Suprapubic skin (tissue), 4 donors: Measurements from ENCODE around the gene ZACN. TPM values are rescaled to one million over a fixed set of nuclear protein-coding genes. Genes with fewer than 3 reads are reported as not detected.

ENCODE experiments used
- DNase-seq, 2 donors: peaks; one replicate each; pipeline ENCODE4 v3.0.0-alpha.2; 2019; ENCODE audit warnings: low spot score in 2 of 2
- H3K27ac ChIP-seq: fragments of 200-600 bp; sonication (generic); one replicate; pipeline ENCODE4 v1.5.1; 2019
- H3K27me3 ChIP-seq: fragments of 200-600 bp; sonication (generic); one replicate; pipeline ENCODE4 v1.5.1; 2019
- H3K36me3 ChIP-seq: fragments of 200-600 bp; sonication (generic); one replicate; pipeline ENCODE4 v1.5.1; 2019
- H3K4me1 ChIP-seq: fragments of 200-600 bp; sonication (generic); one replicate; pipeline ENCODE4 v1.5.1; 2019
- H3K4me3 ChIP-seq: fragments of 200-600 bp; sonication (generic); one replicate; pipeline ENCODE4 v1.5.1; 2019; ENCODE audit warnings: mild to moderate bottlenecking
- H3K9me3 ChIP-seq: fragments of 200-600 bp; sonication (generic); one replicate; pipeline ENCODE4 v1.5.1; 2019
- EP300 ChIP-seq: sonication (generic); formaldehyde crosslinking; IDR thresholded peaks from one replicate; pipeline ENCODE4 v1.6.1; 2017; ENCODE audit warnings: antibody characterized with exemption
- POLR2A ChIP-seq, 2 donors: fragments of 450-650 bp; IDR thresholded peaks; one replicate each; pipeline ENCODE4 v1.6.1; 2017; ENCODE audit warnings: antibody characterized with exemption in 2 of 2, mild to moderate bottlenecking in 2 of 2, moderate library complexity in 2 of 2
- POLR2AphosphoS5 ChIP-seq, 3 donors: sonication (generic); formaldehyde crosslinking; IDR thresholded peaks; one replicate each; pipeline ENCODE4 v1.6.1; 2017; ENCODE audit warnings: antibody characterized with exemption in 3 of 3
- WGBS: methylation state at CpG from one replicate; pipeline ENCODE4 v1.1.5; 2018; 5-methylcytosine and 5-hydroxymethylcytosine counted together
- total RNA-seq, 4 donors: library from RNA; depleted of rRNA; stranded (reverse); fragments of >200 nt; gene quantifications; one replicate each; pipeline ENCODE4 v1.1.0, GENCODE V29; 2016
- TF ChIP-seq, protein P1 (sequence below), 2 donors: fragments of 200-600 bp in 1 of 2; fragments of 450-650 bp in 1 of 2; sonication (generic) in 1 of 2; IDR thresholded peaks; one replicate each; pipeline ENCODE4 v1.5.1; 2016 to 2019; ENCODE audit warnings: antibody characterized with exemption in 2 of 2, mild to moderate bottlenecking in 1 of 2, moderate library complexity in 1 of 2

The ZACN gene
- total RNA-seq, 4 donors from 2014 or later = not detected

GRCh38 chr17:76104140-76104895 lies 25.3 kb downstream of the ZACN start:
- H3K36me3 ChIP-seq = peaks cover 24% of the 10 kb centered on the region
- peaks cover 24% of the 10 kb centered on the region for H3K4me1 ChIP-seq
- TF ChIP-seq POLR2A (IDR thresholded peaks at IDR 0.05) (no peak), EP300 (no peak), POLR2AphosphoS5 (IDR thresholded peaks at IDR 0.05) (no peak)
- TF ChIP-seq, protein P1, sequence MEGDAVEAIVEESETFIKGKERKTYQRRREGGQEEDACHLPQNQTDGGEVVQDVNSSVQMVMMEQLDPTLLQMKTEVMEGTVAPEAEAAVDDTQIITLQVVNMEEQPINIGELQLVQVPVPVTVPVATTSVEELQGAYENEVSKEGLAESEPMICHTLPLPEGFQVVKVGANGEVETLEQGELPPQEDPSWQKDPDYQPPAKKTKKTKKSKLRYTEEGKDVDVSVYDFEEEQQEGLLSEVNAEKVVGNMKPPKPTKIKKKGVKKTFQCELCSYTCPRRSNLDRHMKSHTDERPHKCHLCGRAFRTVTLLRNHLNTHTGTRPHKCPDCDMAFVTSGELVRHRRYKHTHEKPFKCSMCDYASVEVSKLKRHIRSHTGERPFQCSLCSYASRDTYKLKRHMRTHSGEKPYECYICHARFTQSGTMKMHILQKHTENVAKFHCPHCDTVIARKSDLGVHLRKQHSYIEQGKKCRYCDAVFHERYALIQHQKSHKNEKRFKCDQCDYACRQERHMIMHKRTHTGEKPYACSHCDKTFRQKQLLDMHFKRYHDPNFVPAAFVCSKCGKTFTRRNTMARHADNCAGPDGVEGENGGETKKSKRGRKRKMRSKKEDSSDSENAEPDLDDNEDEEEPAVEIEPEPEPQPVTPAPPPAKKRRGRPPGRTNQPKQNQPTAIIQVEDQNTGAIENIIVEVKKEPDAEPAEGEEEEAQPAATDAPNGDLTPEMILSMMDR (IDR thresholded peaks at IDR 0.05) = no peak
- peak overlapping the region; percentile 79 for H3K27ac ChIP-seq
- H3K27me3 ChIP-seq = no peaks in the 10 kb centered on the region
- no peaks in the 10 kb centered on the region for H3K9me3 ChIP-seq
- 88% methylated on average over 24 of the region's 29 CpGs for WGBS
- peak overlapping the region; percentile 95 for H3K4me3 ChIP-seq
- no peak for DNase-seq

GRCh38 chr17:76104896-76105231 lies 25.9 kb downstream of the ZACN start:
- no peak overlapping the region for H3K4me3 ChIP-seq
- H3K4me1 ChIP-seq = peaks cover 24% of the 10 kb centered on the region
- TF ChIP-seq, protein P1 (IDR thresholded peaks at IDR 0.05) = no peak
- TF ChIP-seq POLR2AphosphoS5 (IDR thresholded peaks at IDR 0.05) (no peak), EP300 (no peak), POLR2A (IDR thresholded peaks at IDR 0.05) (no peak)
- peaks cover 20% of the 10 kb centered on the region for H3K36me3 ChIP-seq
- no peaks in the 10 kb centered on the region for H3K27me3 ChIP-seq
- DNase-seq = no peak
- no peaks in the 10 kb centered on the region for H3K9me3 ChIP-seq
- WGBS = 69% methylated on average over 5 of the region's 5 CpGs
- H3K27ac ChIP-seq = no peak overlapping the region

DNA sequence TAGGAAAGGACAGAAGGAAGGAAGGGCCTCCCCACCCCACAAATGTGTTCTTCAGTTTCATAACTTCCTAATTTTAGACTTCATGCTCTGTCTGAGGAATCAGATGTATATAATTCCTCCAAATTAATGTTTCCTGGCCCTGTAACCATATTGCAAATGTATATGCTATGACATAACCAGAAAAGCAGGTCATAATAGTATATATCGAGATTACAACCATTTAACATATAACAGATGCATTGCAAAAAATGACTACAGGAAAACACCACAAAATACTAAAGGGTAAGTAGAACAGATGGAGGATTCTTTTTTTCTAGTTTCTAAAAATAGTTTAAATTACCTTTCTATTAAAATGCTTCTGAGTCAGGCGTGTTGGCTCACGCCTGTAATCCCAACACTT lies 27.7 kb downstream of the ZACN start:
- peaks cover 1% of the 10 kb centered on the region for H3K36me3 ChIP-seq
- peaks cover 23% of the 10 kb centered on the region for H3K4me1 ChIP-seq
- no peak overlapping the region for H3K27ac ChIP-seq
- no peak for TF ChIP-seq POLR2AphosphoS5 (IDR thresholded peaks at IDR 0.05)
- TF ChIP-seq EP300 = no peak
- TF ChIP-seq, protein P1 (IDR thresholded peaks at IDR 0.05) = no peak
- TF ChIP-seq POLR2A (IDR thresholded peaks at IDR 0.05) = no peak
- DNase-seq = no peak
- H3K4me3 ChIP-seq = no peak overlapping the region
- no peaks in the 10 kb centered on the region for H3K27me3 ChIP-seq
- no peaks in the 10 kb centered on the region for H3K9me3 ChIP-seq
- WGBS = 65% methylated on average over 3 of the region's 3 CpGs

DNA sequence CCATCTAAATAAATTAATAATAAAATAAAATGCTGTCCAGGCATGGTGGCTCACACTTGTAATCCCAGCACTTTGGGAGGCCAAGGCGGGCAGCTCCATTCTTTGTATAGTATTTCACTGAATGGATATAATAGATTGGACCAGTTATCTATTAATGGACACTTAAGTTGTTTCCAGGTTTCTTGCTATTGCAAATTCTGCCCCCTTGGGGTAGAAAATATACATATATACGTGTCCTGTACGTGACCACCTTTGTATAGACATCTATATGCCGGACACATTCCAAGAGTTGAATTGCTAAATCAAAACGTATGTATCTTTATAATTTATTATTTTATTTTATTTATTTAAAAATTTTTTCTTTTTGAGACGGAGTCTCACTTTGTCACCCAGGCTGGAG lies 28.5 kb downstream of the ZACN start:
- WGBS = 87% methylated on average over 6 of the region's 6 CpGs
- no peak overlapping the region for H3K27ac ChIP-seq
- H3K4me1 ChIP-seq = peaks cover 15% of the 10 kb centered on the region
- no peaks in the 10 kb centered on the region for H3K36me3 ChIP-seq
- DNase-seq = no peak
- H3K4me3 ChIP-seq = no peak overlapping the region
- no peaks in the 10 kb centered on the region for H3K27me3 ChIP-seq
- TF ChIP-seq POLR2AphosphoS5 (IDR thresholded peaks at IDR 0.05) = no peak
- H3K9me3 ChIP-seq = no peaks in the 10 kb centered on the region

DNA sequence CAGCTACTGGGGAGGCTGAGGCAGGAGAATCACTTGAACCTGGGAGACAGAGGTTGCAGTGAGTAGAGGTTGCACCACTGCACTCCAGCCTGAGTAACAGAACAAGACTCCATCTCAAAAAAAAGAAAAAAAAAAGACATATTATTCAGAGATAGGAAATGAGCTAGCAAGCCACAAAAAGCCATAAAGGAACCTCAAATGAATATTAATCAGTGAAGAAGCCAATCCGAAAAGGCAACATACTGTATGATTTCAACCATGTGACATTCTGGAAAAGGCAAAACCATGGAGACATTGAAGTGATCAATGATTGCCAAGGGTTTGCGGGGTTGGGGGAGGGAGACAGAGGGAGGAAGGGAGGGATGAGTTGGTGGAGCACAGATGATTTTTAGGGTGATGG lies 33.0 kb downstream of the ZACN start:
- H3K27ac ChIP-seq = no peak overlapping the region
- no peak for DNase-seq
- H3K4me3 ChIP-seq = no peak overlapping the region
- TF ChIP-seq, protein P1 (IDR thresholded peaks at IDR 0.05) = no peak
- no peak for TF ChIP-seq POLR2A (IDR thresholded peaks at IDR 0.05)
- TF ChIP-seq POLR2AphosphoS5 (IDR thresholded peaks at IDR 0.05) = no peak
- TF ChIP-seq EP300 = no peak
- WGBS = 73% methylated on average over 2 of the region's 2 CpGs
- H3K27me3 ChIP-seq = no peaks in the 10 kb centered on the region
- H3K36me3 ChIP-seq = no peaks in the 10 kb centered on the region
- H3K4me1 ChIP-seq = no peaks in the 10 kb centered on the region
- no peaks in the 10 kb centered on the region for H3K9me3 ChIP-seq
